GM12878 (cell line): ENCODE measurements around the gene FYTTD1. TPM values are rescaled to one million over a fixed set of nuclear protein-coding genes. Genes with fewer than 3 reads are reported as not detected.

Experiments
- BACH1 ChIP-seq: fragments of 450-650 bp; IDR thresholded peaks from 2 replicates; pipeline ENCODE4 v1.6.1; 2017; ENCODE audit warnings: mild to moderate bottlenecking, borderline replicate concordance
- BMI1 ChIP-seq: fragments of 450-650 bp; IDR thresholded peaks from 2 replicates; pipeline ENCODE4 v1.6.1; 2016; ENCODE audit warnings: mild to moderate bottlenecking, moderate library complexity, borderline replicate concordance
- CEBPB ChIP-seq, 2 experiments: fragments of 150-350 bp in 1 of 2; IDR thresholded peaks; 2 replicates each; pipeline ENCODE4 v1.6.1; 2012 to 2014; ENCODE audit warnings: low read depth in 2 of 2, low read length in 2 of 2, borderline replicate concordance in 1 of 2, inconsistent platforms in 1 of 2
- CREM ChIP-seq: IDR thresholded peaks from 2 replicates; pipeline ENCODE4 v1.6.1; 2014; ENCODE audit warnings: antibody characterized with exemption, low read depth
- EED ChIP-seq: sonication (generic); IDR thresholded peaks from 2 replicates; pipeline ENCODE4 v1.6.1; 2016; ENCODE audit warnings: antibody characterized with exemption, low read depth
- EGR1 ChIP-seq, 2 experiments: IDR thresholded peaks; 1 replicate in 1 of 2; 2 replicates in 1 of 2; pipeline ENCODE4 v1.6.1; 2011 to 2012; ENCODE audit warnings: low read depth in 2 of 2, low read length in 2 of 2, borderline replicate concordance in 1 of 2, mild to moderate bottlenecking in 1 of 2, moderate library complexity in 1 of 2
- HCFC1 ChIP-seq: fragments of 150-350 bp; IDR thresholded peaks from 2 replicates; pipeline ENCODE4 v1.6.1; 2014; ENCODE audit warnings: low read length
- JUNB ChIP-seq: IDR thresholded peaks from 2 replicates; pipeline ENCODE4 v1.6.1; 2016; ENCODE audit warnings: antibody characterized with exemption, mild to moderate bottlenecking
- MEF2A ChIP-seq: IDR thresholded peaks from 2 replicates; pipeline ENCODE4 v1.6.1; 2011; ENCODE audit warnings: low read depth, mild to moderate bottlenecking, low read length, moderate library complexity; ENCODE audit not compliant: insufficient read depth
- MEF2B ChIP-seq: fragments of 450-650 bp; IDR thresholded peaks from 2 replicates; pipeline ENCODE4 v1.6.1; 2018; ENCODE audit warnings: mild to moderate bottlenecking, moderate library complexity; ENCODE audit not compliant: partially characterized antibody, poor library complexity, severe bottlenecking
- NBN ChIP-seq: fragments of 450-650 bp; IDR thresholded peaks from 2 replicates; pipeline ENCODE4 v1.6.1; 2016
- NR2C2 ChIP-seq: IDR thresholded peaks from 2 replicates; pipeline ENCODE4 v1.6.1; 2011; ENCODE audit warnings: borderline replicate concordance, low read depth; ENCODE audit not compliant: control insufficient read depth, insufficient read length
- RAD21 ChIP-seq: IDR thresholded peaks from 2 replicates; pipeline ENCODE4 v1.6.1; 2011; ENCODE audit warnings: mild to moderate bottlenecking, low read depth, low read length, moderate library complexity; ENCODE audit not compliant: insufficient read depth
- SMAD1 ChIP-seq: fragments of 450-650 bp; IDR thresholded peaks from 2 replicates; pipeline ENCODE4 v1.6.1; 2018; ENCODE audit warnings: mild to moderate bottlenecking, low read depth; ENCODE audit not compliant: partially characterized antibody
- STAT3 ChIP-seq: IDR thresholded peaks from 2 replicates; pipeline ENCODE4 v1.6.1; 2011; ENCODE audit warnings: low read depth, low read length, improper control_type of control experiment
- polyA plus RNA-seq, 11 experiments: library from polyadenylated mRNA; depleted of rRNA in 4 of 11; unstranded in 6 of 11; stranded (reverse) in 5 of 11; fragments of >200 nt; fragmentation: Nextera tagmentation in 4 of 11; fragmentation: Illumina TruSeq in 1 of 11; extraction: Ambion mirVana in 4 of 11; extraction: Trizol in 1 of 11; gene quantifications; 1 replicate in 1 of 11; 2 replicates in 10 of 11; pipeline versions ENCODE4 v1.2.1 to v1.2.3, GENCODE V29; 2011 to 2016; ENCODE audit warnings: inconsistent platforms in 2 of 11, missing spikeins in 2 of 11, low read depth in 1 of 11
- total RNA-seq, 4 experiments: library from RNA; depleted of rRNA in 3 of 4; stranded (reverse); fragments of >200 nt in 3 of 4; fragmentation: Illumina TruSeq in 1 of 4; extraction: Trizol in 1 of 4; gene quantifications; 2 replicates each; pipeline versions ENCODE4 v1.2.1 to v1.2.3, GENCODE V29; 2013 to 2021
- TF ChIP-seq, protein P1 (sequence below): fragments of 450-650 bp; IDR thresholded peaks from 2 replicates; pipeline ENCODE4 v1.6.1; 2017; ENCODE audit warnings: low read depth, mild to moderate bottlenecking, moderate library complexity
- TF ChIP-seq, protein P2 (sequence below): IDR thresholded peaks from 2 replicates; pipeline ENCODE4 v1.6.1; 2012; ENCODE audit warnings: low read depth, low read length, improper control_type of control experiment
- TF ChIP-seq, protein P3 (sequence below): IDR thresholded peaks from 2 replicates; pipeline ENCODE4 v1.6.1; 2012; ENCODE audit warnings: low read depth, low read length, improper control_type of control experiment
- TF ChIP-seq, protein P4 (sequence below): fragments of 450-650 bp; IDR thresholded peaks from 2 replicates; pipeline ENCODE4 v1.6.1; 2014; ENCODE audit warnings: mild to moderate bottlenecking
- TF ChIP-seq, protein P5 (sequence below): fragments of 450-650 bp; formaldehyde crosslinking; IDR thresholded peaks from 2 replicates; pipeline ENCODE4 v1.5.0; 2022; ENCODE audit warnings: mild to moderate bottlenecking, missing genetic modification characterization

FYTTD1 gene
- total and polyA plus RNA-seq, 10 of the 15 experiments (the other 5 are each of a cell fraction or from before 2014, with no cell fraction given): 25.5 to 101 (median 59.4) TPM

DNA sequence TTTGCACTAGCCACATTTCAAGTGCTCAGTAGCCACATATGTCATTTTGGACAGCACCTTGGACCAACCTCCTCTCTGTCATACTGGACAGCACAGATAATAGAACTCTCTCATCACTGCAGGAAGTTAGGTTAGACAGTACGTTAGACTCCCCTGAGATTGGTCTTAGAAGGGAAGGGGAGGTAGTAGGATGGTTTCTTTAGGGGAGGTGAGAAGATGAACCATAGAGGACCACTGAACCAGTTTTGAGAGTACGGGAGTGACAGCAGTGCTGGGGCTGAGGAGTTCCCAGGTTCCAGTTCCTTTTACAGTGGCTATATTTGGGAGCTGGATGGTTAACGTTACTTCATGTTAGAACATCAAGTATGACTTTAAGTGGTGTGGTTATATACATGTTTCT lies 49.2 kb downstream of the FYTTD1 start (continued):
- TF ChIP-seq HCFC1 (no peak), EED (peak; percentile 84), EGR1 (IDR thresholded peaks at IDR 0.05; ENCODE audit: borderline replicate concordance in 1 of 2, low read depth in 2 of 2, low read length in 2 of 2) (no peak), SMAD1 (no peak), JUNB (no peak), NBN (peak; percentile 63; the same call in 1 of the 2 replicates), CREM (0 out of 2 replicates have a peak, but pooled peaks have one; percentile 36), CEBPB (IDR thresholded peaks at IDR 0.05; ENCODE audit: borderline replicate concordance in 1 of 2, low read depth in 2 of 2, low read length in 2 of 2) (no peak), RAD21 (no peak), BACH1 (0 out of 2 replicates have a peak, but pooled peaks have one; percentile 30), STAT3 (no peak), MEF2A (peak; percentile 85; the same call in 1 of the 2 replicates), MEF2B (peak; percentile 82), BMI1 (no peak), NR2C2 (no peak)
- TF ChIP-seq, protein P1, sequence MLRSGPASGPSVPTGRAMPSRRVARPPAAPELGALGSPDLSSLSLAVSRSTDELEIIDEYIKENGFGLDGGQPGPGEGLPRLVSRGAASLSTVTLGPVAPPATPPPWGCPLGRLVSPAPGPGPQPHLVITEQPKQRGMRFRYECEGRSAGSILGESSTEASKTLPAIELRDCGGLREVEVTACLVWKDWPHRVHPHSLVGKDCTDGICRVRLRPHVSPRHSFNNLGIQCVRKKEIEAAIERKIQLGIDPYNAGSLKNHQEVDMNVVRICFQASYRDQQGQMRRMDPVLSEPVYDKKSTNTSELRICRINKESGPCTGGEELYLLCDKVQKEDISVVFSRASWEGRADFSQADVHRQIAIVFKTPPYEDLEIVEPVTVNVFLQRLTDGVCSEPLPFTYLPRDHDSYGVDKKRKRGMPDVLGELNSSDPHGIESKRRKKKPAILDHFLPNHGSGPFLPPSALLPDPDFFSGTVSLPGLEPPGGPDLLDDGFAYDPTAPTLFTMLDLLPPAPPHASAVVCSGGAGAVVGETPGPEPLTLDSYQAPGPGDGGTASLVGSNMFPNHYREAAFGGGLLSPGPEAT: peak; percentile 59; the same call in 1 of the 2 replicates
- TF ChIP-seq, protein P2, sequence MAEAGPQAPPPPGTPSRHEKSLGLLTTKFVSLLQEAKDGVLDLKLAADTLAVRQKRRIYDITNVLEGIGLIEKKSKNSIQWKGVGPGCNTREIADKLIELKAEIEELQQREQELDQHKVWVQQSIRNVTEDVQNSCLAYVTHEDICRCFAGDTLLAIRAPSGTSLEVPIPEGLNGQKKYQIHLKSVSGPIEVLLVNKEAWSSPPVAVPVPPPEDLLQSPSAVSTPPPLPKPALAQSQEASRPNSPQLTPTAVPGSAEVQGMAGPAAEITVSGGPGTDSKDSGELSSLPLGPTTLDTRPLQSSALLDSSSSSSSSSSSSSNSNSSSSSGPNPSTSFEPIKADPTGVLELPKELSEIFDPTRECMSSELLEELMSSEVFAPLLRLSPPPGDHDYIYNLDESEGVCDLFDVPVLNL: no peak
- TF ChIP-seq, protein P3, sequence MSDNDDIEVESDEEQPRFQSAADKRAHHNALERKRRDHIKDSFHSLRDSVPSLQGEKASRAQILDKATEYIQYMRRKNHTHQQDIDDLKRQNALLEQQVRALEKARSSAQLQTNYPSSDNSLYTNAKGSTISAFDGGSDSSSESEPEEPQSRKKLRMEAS: no peak
- TF ChIP-seq, protein P4, sequence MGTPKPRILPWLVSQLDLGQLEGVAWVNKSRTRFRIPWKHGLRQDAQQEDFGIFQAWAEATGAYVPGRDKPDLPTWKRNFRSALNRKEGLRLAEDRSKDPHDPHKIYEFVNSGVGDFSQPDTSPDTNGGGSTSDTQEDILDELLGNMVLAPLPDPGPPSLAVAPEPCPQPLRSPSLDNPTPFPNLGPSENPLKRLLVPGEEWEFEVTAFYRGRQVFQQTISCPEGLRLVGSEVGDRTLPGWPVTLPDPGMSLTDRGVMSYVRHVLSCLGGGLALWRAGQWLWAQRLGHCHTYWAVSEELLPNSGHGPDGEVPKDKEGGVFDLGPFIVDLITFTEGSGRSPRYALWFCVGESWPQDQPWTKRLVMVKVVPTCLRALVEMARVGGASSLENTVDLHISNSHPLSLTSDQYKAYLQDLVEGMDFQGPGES: no peak
- TF ChIP-seq, protein P5, sequence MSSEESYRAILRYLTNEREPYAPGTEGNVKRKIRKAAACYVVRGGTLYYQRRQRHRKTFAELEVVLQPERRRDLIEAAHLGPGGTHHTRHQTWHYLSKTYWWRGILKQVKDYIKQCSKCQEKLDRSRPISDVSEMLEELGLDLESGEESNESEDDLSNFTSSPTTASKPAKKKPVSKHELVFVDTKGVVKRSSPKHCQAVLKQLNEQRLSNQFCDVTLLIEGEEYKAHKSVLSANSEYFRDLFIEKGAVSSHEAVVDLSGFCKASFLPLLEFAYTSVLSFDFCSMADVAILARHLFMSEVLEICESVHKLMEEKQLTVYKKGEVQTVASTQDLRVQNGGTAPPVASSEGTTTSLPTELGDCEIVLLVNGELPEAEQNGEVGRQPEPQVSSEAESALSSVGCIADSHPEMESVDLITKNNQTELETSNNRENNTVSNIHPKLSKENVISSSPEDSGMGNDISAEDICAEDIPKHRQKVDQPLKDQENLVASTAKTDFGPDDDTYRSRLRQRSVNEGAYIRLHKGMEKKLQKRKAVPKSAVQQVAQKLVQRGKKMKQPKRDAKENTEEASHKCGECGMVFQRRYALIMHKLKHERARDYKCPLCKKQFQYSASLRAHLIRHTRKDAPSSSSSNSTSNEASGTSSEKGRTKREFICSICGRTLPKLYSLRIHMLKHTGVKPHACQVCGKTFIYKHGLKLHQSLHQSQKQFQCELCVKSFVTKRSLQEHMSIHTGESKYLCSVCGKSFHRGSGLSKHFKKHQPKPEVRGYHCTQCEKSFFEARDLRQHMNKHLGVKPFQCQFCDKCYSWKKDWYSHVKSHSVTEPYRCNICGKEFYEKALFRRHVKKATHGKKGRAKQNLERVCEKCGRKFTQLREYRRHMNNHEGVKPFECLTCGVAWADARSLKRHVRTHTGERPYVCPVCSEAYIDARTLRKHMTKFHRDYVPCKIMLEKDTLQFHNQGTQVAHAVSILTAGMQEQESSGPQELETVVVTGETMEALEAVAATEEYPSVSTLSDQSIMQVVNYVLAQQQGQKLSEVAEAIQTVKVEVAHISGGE: no peak
